Suppressor macrophage (primary cell): ENCODE data around the gene MTARC2.

Source experiments
- DNase-seq, 4 experiments: peaks; one replicate each; pipeline ENCODE4 v3.0.0-alpha.2; 2020 to 2022

MTARC2 gene

GRCh38 chr1:220803401-220804201 lies 55.5 kb downstream of the MTARC2 start:
- peak; percentile 40 to 66 (median 48) for DNase-seq

GRCh38 chr1:220804202-220804586 lies 56.1 kb downstream of the MTARC2 start:
- DNase-seq: no peak

DNA sequence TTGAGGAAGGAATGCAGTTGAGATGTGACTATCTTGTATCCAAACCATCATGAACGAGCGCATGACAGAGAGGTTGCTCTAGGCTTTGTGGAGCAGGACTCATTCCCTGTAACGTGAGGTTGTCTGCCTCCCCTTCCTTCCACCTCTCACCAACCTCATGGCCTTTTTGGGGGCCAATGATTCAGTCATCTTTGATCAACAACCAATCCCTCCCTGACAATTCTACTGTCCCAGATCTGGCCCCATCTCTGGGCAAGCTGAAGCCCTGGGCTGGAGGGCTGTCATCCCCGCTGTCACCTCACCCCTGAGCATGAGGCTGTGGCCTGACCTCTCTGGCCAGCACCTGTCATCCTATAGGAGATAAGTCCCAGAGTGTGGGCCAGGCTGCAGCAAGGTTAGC lies 58.3 kb downstream of the MTARC2 start:
- no peak for DNase-seq

DNA sequence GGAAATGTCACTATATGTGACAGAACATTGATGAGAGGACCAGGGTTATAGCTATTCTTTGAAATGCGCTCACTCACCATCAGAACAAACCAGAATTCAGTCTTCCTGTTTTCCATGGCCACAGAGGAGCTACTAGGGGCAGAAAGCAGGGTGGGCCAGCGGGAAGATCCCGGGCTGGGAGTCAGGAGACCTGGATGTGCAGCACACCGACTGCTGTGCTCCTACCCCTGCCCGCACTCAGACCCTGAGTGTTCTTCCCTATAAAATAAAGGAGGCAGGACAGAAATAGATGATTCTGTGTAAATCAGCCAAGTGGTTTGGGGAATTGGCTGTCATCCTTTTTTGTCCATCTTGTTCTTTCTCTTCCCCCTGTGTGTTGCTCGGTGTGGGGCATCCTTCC lies 59.6 kb downstream of the MTARC2 start:
- DNase-seq: no peak

- no peak for DNase-seq
These were observed 60.4 kb downstream of the MTARC2 start for GRCh38 chr1:220808345-220809186.

GRCh38 chr1:220809187-220809550 lies 61.0 kb downstream of the MTARC2 start:
- no peak for DNase-seq

GRCh38 chr1:220809704-220810103 lies 61.6 kb downstream of the MTARC2 start:
- DNase-seq: no peak

DNA sequence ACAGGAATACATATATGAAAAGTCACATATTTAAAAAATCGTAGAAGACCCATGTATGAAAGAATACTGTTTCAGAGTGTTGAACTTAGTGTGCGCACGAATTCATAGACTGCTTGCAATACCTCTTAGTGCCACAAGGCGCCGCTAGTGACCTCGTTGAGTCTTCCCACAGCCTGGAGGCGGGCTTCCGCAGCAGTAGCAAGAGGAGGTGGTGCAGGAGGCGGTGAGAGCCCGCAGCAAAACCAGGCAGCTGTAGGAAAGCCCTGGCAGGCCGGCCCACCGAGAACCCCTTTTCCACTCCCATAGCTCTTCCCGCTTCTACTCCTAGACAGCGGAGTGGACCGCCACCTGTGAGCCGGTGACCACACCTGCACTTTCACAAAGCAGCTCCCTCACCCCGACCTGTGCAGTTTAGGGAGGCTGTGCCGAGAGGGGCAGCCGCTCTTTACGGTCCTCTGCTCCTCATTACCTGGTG lies 62.1 kb downstream of the MTARC2 start:
- DNase-seq: peak; percentile 84 to 93 (median 89)

DNA sequence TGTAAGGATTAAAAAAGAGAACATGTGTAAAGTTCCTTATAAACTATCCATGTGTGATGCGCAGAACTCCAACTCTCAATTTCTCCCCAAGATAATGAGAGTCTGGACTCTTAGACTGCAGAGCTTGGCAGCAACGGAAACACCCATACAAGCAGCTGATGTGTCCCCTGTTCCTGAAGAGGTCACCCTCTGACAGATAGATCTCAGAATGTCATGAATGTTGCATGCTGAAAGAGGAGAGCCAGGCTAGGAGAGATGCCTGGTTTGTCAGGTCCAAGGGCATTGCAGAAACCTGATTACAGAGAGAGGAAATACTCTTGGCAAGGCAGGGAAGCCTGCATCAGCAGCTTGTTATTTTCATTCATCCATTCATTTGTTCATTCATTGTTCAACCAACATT lies 62.8 kb downstream of the MTARC2 start:
- no peak for DNase-seq

- no peak for DNase-seq
These were observed 63.6 kb downstream of the MTARC2 start for GRCh38 chr1:220811695-220812094.

- no peak for DNase-seq
These were observed 64.2 kb downstream of the MTARC2 start for GRCh38 chr1:220812308-220812707.

DNA sequence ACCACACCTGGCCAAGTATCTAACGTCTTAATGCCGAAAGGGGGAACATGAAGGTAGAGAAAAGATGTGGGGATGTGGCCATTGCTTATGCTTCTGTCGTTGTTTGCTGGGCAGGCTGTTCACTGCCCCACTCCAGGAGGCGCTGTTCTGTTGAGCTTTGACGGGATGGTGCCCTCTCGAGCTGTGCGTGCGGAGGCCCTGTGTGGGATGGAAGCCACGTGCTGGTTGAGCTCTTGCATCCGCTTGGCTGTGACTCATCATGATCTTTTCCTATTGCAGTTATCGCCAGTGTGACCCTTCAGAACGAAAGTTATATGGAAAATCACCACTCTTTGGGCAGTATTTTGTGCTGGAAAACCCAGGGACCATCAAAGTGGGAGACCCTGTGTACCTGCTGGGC lies 64.9 kb downstream of the MTARC2 start:
- peak; percentile 9 to 41 (median 28) for DNase-seq

DNA sequence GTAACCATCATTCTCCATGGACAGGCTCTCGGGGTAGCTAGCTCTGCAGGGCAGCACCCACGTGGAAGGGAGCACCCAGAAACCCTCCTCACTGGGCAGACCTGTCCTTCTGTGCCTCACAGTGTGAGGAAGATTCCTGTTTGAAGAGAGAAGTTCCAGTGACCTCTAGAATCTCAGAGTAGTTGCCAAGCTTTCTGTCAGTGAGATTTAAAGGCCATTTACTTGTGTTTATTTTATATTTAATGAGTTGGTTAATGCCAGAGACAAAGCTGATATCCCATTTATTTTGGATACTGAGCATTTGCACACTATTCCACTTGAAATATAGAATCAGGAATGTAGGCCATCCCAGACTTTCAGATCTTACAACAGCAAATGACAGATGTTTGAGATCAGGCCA lies 67.3 kb downstream of the MTARC2 start:
- DNase-seq: no peak

DNA sequence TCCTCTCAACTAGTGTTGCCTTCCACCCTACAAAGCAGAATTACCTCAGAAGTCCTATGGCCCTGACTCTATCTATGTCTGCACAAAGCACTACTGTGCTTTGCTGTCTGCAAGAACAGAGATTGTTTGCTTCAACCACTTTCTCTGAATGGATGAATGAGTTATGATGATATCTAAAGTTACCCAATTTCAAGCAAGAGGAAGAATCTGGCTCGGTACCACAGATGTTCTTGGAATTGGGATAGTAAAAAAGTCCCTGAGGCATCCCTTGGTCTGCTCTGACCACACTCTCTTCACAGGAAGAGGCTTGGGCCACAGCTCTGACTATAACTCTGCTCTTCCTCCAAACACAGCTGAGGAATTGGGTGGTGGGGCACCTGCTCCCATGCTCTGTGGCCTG lies 69.8 kb downstream of the MTARC2 start:
- DNase-seq: no peak

GRCh38 chr1:220818421-220819173 lies 70.5 kb downstream of the MTARC2 start:
- no peak for DNase-seq

GRCh38 chr1:220819467-220820026 lies 71.4 kb downstream of the MTARC2 start:
- DNase-seq: no peak

DNA sequence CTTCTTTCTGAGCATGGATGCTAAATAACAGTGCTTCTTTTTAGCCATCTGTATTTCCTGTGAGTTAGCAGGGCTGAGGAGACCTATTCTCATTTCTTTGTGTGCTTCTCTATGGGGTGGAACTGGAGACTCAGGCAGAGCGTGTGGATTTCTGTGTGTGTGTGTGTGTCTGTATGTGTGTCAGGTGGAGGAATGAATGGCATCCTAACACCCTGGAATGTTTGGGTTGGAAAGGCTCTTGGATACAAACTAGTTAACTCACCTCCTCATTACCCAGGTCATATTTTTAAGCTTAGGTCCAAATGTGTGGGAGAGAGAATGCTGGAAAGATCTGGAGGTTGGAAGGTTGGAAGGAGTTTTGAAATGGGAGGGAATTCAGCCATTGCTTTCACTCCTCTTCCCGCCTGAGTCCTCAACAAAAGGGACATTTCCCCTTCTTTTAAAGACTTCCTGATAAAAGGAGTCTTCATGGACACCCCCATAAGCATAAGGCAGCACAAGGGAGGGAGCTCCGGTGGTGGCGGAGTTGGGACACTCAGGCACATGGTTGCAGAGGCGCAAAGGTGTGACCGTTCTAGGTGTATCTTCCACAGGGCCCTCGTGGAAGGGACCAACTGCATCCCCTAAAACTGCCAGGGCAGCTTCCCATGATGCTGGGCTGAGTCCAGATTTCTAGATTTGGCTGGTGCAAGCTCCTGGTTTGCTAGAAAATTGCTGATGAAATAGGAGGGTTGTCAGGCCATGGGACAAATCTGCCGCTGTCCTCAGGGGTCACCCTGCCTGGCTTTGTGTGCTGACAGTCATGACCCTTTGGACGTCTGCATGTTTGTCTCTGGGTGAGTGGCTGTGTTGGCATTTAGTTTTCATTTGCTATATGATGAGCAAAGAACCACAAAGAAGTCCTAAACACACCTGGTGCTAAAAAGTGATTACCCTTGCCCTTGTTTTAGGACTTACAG lies 76.2 kb downstream of the MTARC2 start:
- no peak for DNase-seq

- DNase-seq: no peak
These were observed 77.9 kb downstream of the MTARC2 start for GRCh38 chr1:220825819-220826551.

DNA sequence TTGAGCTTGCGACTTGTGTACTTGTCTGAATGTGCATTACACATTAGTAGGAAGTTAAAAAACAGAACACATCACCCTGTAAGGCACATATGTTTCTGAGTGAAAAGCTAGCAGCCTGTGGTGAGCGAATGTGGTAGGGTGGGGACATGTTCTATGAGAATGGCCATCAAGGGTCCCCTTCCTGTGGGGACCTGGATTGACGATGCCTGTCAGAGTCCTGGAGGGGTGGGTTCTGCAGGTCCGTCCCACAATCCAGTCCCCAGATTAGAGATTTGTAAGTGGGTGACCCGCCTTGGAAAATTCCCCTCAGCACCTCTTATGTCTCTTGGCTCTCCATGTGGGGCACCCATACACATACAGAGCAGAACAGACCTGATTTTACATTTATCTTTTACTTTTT lies 78.6 kb downstream of the MTARC2 start:
- no peak for DNase-seq

GRCh38 chr1:220827445-220828178 lies 79.5 kb downstream of the MTARC2 start:
- DNase-seq: no peak
